Small intestine (tissue), 7 donors: ENCODE data around the gene DCLK1. TPM values are rescaled to one million over a fixed set of nuclear protein-coding genes. Genes with fewer than 3 reads are reported as not detected.

Source experiments
- DNase-seq, 2 donors: peaks; one replicate each; pipeline versions ENCODE4 v3.0.0 to v3.0.0-alpha.2; 2013
- FAIRE-seq: peaks from 2 replicates; lab custom pipeline; 2012; peaks lifted over from hg19 to GRCh38; lab: Jason Lieb, UNC
- H3K27ac ChIP-seq, 3 donors: one replicate each; pipeline ENCODE4 v1.5.1; 2013; ENCODE audit warnings: low read length in 2 of 3, mild to moderate bottlenecking in 2 of 3, control low read depth in 1 of 3, inconsistent platforms in 1 of 3, low read depth in 1 of 3, moderate library complexity in 1 of 3
- H3K27me3 ChIP-seq, 3 donors: one replicate each; pipeline ENCODE4 v1.6.1; 2013; ENCODE audit warnings: low read length in 3 of 3, inconsistent platforms in 1 of 3; ENCODE audit not compliant: control insufficient read depth in 3 of 3, insufficient read depth in 3 of 3
- H3K36me3 ChIP-seq, 3 donors: one replicate each; pipeline ENCODE4 v1.6.1; 2013; ENCODE audit warnings: low read length in 3 of 3, inconsistent platforms in 1 of 3, low read depth in 1 of 3, mild to moderate bottlenecking in 1 of 3, moderate library complexity in 1 of 3; ENCODE audit not compliant: control insufficient read depth in 3 of 3, insufficient read depth in 2 of 3
- H3K4me1 ChIP-seq, 3 donors: one replicate each; pipeline ENCODE4 v1.6.1; 2013; ENCODE audit warnings: low read length in 2 of 3, inconsistent platforms in 1 of 3, low read depth in 1 of 3, mild to moderate bottlenecking in 1 of 3, moderate library complexity in 1 of 3; ENCODE audit not compliant: control insufficient read depth in 3 of 3, insufficient read depth in 2 of 3
- H3K4me3 ChIP-seq, 3 donors: one replicate each; pipeline ENCODE4 v1.5.1; 2013; ENCODE audit warnings: low read length in 3 of 3, control low read depth in 1 of 3, inconsistent platforms in 1 of 3, low read depth in 1 of 3, mild to moderate bottlenecking in 1 of 3, moderate library complexity in 1 of 3
- H3K9me3 ChIP-seq, 2 donors: one replicate each; pipeline ENCODE4 v1.6.1; 2013; ENCODE audit warnings: low read depth in 1 of 2, low read length in 1 of 2; ENCODE audit not compliant: control insufficient read depth in 2 of 2, insufficient read depth in 1 of 2
- WGBS, 3 donors: extraction: QIAGEN DNeasy Blood & Tissue Kit; methylation state at CpG; one replicate each; pipeline ENCODE4 v1.1.7; 2013; 5-methylcytosine and 5-hydroxymethylcytosine counted together
- polyA plus RNA-seq, 4 donors: library from polyadenylated mRNA; stranded (reverse) in 3 of 4; unstranded in 1 of 4; fragments of 200-250 nt in 3 of 4; fragments of 120-200 nt in 1 of 4; gene quantifications; one replicate each; pipeline versions ENCODE4 v1.2.1 to v1.2.3, GENCODE V29; 2013
- donor health status: healthy with polysubstance abuse.
- donor health status: control.
- donor health status: control.
- donor health status: Bipolar disorder and iron deficiency.
- donor health status: healthy.

The DCLK1 gene
- polyA plus RNA-seq, 4 donors, result 0.54 to 4.9 (median 0.95) TPM; not detected in 1

GRCh38 chr13:35792021-35792420 lies 339.2 kb downstream of the DCLK1 start:
- Histone ChIP-seq H3K4me3 (no peak overlapping the region), H3K27ac (no peak overlapping the region), H3K4me1 (no peaks in the 10 kb centered on the region), H3K36me3 (no peaks in the 10 kb centered on the region), H3K9me3 (no peaks in the 10 kb centered on the region), H3K27me3 (no peaks in the 10 kb centered on the region)
- FAIRE-seq, result no peak
- DNase-seq, result no peak
- WGBS, 3 donors, result 87 to 91% (median 90%) methylated on average over 8 of the region's 8 CpGs

DNA sequence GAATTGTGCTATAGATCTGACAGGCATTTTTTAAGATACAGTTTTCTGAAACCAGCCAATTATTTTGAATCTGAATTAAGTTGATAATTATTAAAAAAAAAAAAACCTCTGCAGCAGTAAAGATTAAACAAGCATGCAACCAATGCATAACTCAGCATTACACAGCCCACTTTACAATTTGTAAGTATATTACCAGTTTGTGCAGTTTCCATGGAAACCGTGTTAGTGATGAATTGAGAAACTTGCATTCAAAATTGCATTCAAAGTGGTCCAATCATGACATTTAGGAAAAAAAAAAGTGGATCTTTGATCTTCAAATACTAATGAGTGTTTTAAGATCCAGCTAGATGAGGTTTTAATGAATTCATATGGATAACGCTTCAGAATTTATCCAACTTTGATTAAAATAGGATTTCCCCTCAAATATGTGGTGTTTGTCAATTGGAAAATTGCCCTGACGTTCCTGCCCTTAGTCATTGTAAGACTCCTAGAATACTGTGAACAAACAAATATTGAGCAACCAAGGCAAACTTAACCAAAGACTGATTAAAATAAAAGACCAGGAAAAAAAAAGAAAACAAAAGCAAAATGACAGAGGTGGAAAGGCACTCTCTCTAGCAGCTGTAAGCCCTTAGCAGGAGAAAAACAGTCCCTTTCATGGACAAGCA lies 339.9 kb downstream of the DCLK1 start:
- Histone ChIP-seq H3K36me3 (no peaks in the 10 kb centered on the region), H3K4me3 (no peak overlapping the region), H3K9me3 (no peaks in the 10 kb centered on the region), H3K4me1 (no peaks in the 10 kb centered on the region), H3K27me3 (no peaks in the 10 kb centered on the region), H3K27ac (no peak overlapping the region)
- 54 to 59% (median 59%) methylated on average over 3 of the region's 3 CpGs for WGBS, 3 donors
- FAIRE-seq (no peak), DNase-seq (no peak)

- FAIRE-seq (no peak), DNase-seq (peak; percentile 1 to 8)
- Histone ChIP-seq H3K9me3 (no peaks in the 10 kb centered on the region), H3K27ac (no peak overlapping the region), H3K4me3 (no peak overlapping the region), H3K27me3 (no peaks in the 10 kb centered on the region), H3K36me3 (no peaks in the 10 kb centered on the region), H3K4me1 (no peaks in the 10 kb centered on the region)
- WGBS, 3 donors, result 65 to 74% (median 65%) methylated on average over 6 of the region's 6 CpGs
Observed at GRCh38 chr13:35789335-35790165, 341.6 kb downstream of the DCLK1 start.

- H3K27me3 ChIP-seq, result no peaks in the 10 kb centered on the region
- no peak for FAIRE-seq
- 24 to 56% (median 27%) methylated on average over 3 of the region's 3 CpGs for WGBS, 3 donors
- no peaks in the 10 kb centered on the region for H3K36me3 ChIP-seq
- no peak overlapping the region for H3K4me3 ChIP-seq
- DNase-seq, result no peak
- H3K4me1 ChIP-seq, result no peaks in the 10 kb centered on the region
- no peaks in the 10 kb centered on the region for H3K9me3 ChIP-seq
- no peak overlapping the region for H3K27ac ChIP-seq
Observed at GRCh38 chr13:35787937-35788336, 343.2 kb downstream of the DCLK1 start.

DNA sequence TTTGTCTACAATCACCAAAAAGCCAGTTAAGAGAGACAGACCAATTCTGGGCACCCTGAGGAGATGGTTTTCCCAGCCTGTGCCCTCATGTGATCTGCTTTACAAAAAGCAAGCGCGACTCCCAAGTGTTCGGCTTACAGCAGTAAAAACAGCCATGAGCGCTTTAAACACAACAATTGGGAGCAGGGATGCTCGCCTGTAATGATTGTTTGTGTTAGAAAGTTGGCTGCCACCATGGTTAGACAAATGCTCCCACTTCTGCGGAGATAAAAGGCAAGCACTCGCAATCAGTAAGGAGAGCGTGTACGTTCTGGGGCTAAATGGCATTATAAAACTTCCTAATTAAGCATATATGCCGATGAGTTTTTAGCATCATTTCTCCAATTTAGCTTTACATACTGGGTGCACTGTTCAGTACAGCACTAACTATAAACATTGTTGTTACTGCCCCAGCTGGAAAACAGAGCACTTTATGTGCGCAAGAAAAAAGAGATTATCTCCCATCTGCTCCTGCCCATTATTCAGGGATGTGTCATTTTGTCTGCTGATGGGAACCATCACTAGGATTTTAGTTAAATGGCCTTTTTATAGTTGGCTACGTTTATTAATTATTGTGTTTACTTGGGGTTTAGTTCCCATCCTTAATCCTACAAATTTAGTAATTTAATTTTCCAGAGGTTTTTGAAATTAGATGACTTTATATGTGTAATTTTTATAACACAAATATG lies 345.4 kb downstream of the DCLK1 start:
- 66 to 81% (median 72%) methylated on average over 12 of the region's 12 CpGs for WGBS, 3 donors
- no peak for FAIRE-seq
- no peak for DNase-seq
- no peaks in the 10 kb centered on the region for H3K4me1 ChIP-seq
- H3K27ac ChIP-seq, result no peak overlapping the region
- H3K4me3 ChIP-seq, result no peak overlapping the region
- no peaks in the 10 kb centered on the region for H3K27me3 ChIP-seq
- no peaks in the 10 kb centered on the region for H3K36me3 ChIP-seq
- H3K9me3 ChIP-seq, result no peaks in the 10 kb centered on the region

- H3K4me3 ChIP-seq, result no peak overlapping the region
- H3K36me3 ChIP-seq, result no peaks in the 10 kb centered on the region
- no peaks in the 10 kb centered on the region for H3K4me1 ChIP-seq
- no peaks in the 10 kb centered on the region for H3K9me3 ChIP-seq
- no peak for FAIRE-seq
- H3K27ac ChIP-seq, result no peak overlapping the region
- H3K27me3 ChIP-seq, result no peaks in the 10 kb centered on the region
- DNase-seq, result no peak
- WGBS, 3 donors, result 73 to 81% (median 75%) methylated on average over 10 of the region's 10 CpGs
Observed at GRCh38 chr13:35784286-35784951, 346.8 kb downstream of the DCLK1 start.

GRCh38 chr13:35782793-35783192 lies 348.4 kb downstream of the DCLK1 start:
- H3K4me1 ChIP-seq, result no peaks in the 10 kb centered on the region
- DNase-seq (no peak), FAIRE-seq (no peak)
- H3K27ac ChIP-seq, result no peak overlapping the region
- no peaks in the 10 kb centered on the region for H3K36me3 ChIP-seq
- H3K9me3 ChIP-seq, result no peaks in the 10 kb centered on the region
- H3K4me3 ChIP-seq, result no peak overlapping the region
- WGBS, 3 donors, result 88 to 93% (median 89%) methylated on average over 2 of the region's 2 CpGs
- H3K27me3 ChIP-seq, result no peaks in the 10 kb centered on the region
